Lower lobe of right lung (tissue), 2 donors: ENCODE results near the gene NKX6-1. TPM values are rescaled to one million over a fixed set of nuclear protein-coding genes. Genes with fewer than 3 reads are reported as not detected.
A peak's percentile ranks its signal among the peaks of the same experiment; 100 is the strongest.

Source experiments
- ATAC-seq, 2 donors: fragments of 200-7000 bp; cut with Tn5 transposase; one replicate each; pipeline ENCODE4 v1.9.1; 2020 to 2022; ENCODE audit warnings: mild to moderate bottlenecking in 2 of 2, moderate library complexity in 2 of 2
- DNase-seq: peaks from one replicate; pipeline ENCODE4 v3.0.0-alpha.2; 2020
- H3K27ac ChIP-seq: fragments of 200-600 bp; one replicate; pipeline ENCODE4 v1.8.0; 2022
- H3K27me3 ChIP-seq: fragments of 200-600 bp; one replicate; pipeline ENCODE4 v1.8.0; 2022; ENCODE audit warnings: low read depth
- H3K36me3 ChIP-seq: fragments of 200-600 bp; one replicate; pipeline ENCODE4 v1.8.0; 2022; ENCODE audit warnings: mild to moderate bottlenecking
- H3K4me1 ChIP-seq: fragments of 200-600 bp; one replicate; pipeline ENCODE4 v1.8.0; 2022
- H3K4me3 ChIP-seq: fragments of 200-600 bp; one replicate; pipeline ENCODE4 v1.8.0; 2022; ENCODE audit warnings: mild to moderate bottlenecking
- H3K9me3 ChIP-seq: fragments of 200-600 bp; one replicate; pipeline ENCODE4 v1.8.0; 2022
- intact Hi-C: fragments of 100-400 bp; cut with DNase I; formaldehyde crosslinking; loops from one replicate; pipeline ENCODE4 v1.11.0; 2022
- total RNA-seq: library from RNA; stranded (reverse); fragmentation: NEBNext Ultra II Directional; extraction: Animal tissue kit (Norgen Biotek cat#: 25700); gene quantifications from one replicate; pipeline ENCODE4 v1.2.1, GENCODE V29; 2021
- TF ChIP-seq, protein P1 (sequence below): fragments of 200-600 bp; IDR thresholded peaks from one replicate; pipeline ENCODE4 v1.8.0; 2022; ENCODE audit warnings: antibody characterized with exemption, mild to moderate bottlenecking
- donor health status: DM: no; HTN: yes; CAD: no; lungs with severe emphysema.

The NKX6-1 gene
- total RNA-seq, 1 donor from 2014 or later: not detected

DNA sequence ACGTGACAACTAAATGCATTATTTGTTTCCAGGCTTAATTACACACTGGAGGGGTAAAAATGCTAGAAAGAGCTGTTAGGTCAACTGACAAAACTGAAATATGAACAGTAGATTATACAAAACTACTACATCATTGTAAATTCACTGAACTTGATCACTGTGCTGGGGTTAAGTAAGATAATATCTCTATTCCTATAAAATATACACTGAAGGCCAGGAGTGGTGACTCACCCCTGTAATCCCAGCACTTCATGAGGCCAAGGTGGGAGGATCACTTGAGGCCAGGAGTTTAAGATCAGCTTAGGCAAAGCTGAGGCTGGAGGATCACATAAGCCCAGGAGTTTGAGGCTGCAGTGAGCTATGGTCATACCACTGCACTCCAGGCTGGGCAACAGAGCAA is 31.8 kb upstream of the NKX6-1 start:
- no peaks in the 10 kb centered on the region for H3K4me1 ChIP-seq
- H3K4me3 ChIP-seq: no peak overlapping the region
- ATAC-seq: no peak
- H3K9me3 ChIP-seq: no peaks in the 10 kb centered on the region
- TF ChIP-seq, protein P1, sequence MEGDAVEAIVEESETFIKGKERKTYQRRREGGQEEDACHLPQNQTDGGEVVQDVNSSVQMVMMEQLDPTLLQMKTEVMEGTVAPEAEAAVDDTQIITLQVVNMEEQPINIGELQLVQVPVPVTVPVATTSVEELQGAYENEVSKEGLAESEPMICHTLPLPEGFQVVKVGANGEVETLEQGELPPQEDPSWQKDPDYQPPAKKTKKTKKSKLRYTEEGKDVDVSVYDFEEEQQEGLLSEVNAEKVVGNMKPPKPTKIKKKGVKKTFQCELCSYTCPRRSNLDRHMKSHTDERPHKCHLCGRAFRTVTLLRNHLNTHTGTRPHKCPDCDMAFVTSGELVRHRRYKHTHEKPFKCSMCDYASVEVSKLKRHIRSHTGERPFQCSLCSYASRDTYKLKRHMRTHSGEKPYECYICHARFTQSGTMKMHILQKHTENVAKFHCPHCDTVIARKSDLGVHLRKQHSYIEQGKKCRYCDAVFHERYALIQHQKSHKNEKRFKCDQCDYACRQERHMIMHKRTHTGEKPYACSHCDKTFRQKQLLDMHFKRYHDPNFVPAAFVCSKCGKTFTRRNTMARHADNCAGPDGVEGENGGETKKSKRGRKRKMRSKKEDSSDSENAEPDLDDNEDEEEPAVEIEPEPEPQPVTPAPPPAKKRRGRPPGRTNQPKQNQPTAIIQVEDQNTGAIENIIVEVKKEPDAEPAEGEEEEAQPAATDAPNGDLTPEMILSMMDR: no peak
- intact Hi-C loops: no loop called here
- H3K36me3 ChIP-seq: peaks cover 4% of the 10 kb centered on the region
- no peaks in the 10 kb centered on the region for H3K27me3 ChIP-seq
- H3K27ac ChIP-seq: no peak overlapping the region
- no peak for DNase-seq

DNA sequence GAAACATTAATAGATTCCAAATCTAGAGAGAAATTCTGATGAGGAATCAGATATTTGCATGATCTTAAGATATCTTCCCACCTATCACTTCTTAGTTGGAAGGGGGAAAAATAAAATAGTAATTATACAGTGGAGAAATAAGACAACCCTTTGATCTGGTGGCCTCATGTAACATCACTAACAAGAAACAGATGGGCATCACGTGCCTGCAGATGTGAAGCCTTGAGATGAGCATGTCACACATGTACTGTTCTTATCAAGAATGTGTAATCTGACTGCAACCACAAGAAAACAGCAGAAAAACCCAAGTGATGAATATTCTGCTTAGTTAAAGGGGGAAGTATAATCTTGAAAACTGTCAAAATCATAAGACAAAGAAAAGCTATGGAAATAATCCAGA is 31.4 kb upstream of the NKX6-1 start:
- DNase-seq: no peak
- Histone ChIP-seq H3K4me3 (no peak overlapping the region), H3K36me3 (peaks cover 4% of the 10 kb centered on the region), H3K27ac (no peak overlapping the region), H3K9me3 (no peaks in the 10 kb centered on the region), H3K27me3 (no peaks in the 10 kb centered on the region), H3K4me1 (no peaks in the 10 kb centered on the region)
- TF ChIP-seq, protein P1: no peak
- intact Hi-C loops: no loop called here
- ATAC-seq: no peak

DNA sequence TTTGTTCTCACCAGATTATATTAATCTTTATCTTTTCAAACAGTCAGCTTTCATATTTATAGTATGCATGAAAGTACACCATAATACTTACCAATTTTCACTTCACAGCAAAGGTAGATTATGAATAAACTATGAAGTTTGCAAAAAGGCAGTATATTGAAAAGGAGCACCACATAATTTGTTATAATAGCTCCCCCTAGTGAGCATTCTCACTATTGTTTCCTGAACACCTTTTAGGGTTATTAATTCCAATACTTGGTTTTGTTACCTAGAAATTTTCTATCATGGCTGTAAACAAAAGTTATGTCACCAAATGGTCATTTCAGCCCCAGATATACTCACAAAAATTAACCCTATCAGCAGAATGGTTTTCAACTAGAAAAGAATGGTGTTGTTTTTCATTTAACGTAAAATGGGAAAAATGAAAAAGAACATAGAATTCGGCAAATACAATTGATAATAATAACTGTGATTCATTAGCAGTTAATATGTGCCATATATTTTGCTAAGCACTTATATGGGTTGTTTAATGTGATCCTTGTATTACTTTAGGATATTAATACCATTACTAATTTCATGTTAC is 30.2 kb upstream of the NKX6-1 start:
- H3K9me3 ChIP-seq: no peaks in the 10 kb centered on the region
- H3K36me3 ChIP-seq: peaks cover 4% of the 10 kb centered on the region
- H3K27ac ChIP-seq: no peak overlapping the region
- intact Hi-C loops: no loop called here
- no peaks in the 10 kb centered on the region for H3K4me1 ChIP-seq
- no peaks in the 10 kb centered on the region for H3K27me3 ChIP-seq
- no peak overlapping the region for H3K4me3 ChIP-seq
- ATAC-seq: no peak
- TF ChIP-seq, protein P1: peak; percentile 59
- no peak for DNase-seq

DNA sequence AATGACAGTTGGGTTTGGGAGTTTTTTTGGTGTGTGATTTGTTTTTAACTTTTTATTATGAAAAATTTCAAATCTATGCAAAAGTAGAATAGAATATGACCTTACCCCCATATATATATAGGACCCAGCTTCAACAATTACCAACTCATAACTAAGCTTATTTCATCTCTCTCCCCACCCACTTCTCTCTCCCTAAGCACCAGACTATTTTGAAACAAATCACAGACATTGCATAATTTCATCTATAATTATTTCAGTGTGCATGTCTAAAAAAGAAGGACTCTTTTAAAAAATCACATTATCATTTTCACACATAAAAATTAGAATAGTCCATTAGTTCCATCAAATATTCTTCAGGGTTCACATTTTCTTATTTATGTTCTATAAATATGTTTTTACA is 28.3 kb upstream of the NKX6-1 start:
- no peak for DNase-seq
- Histone ChIP-seq H3K27ac (no peak overlapping the region), H3K4me3 (no peak overlapping the region), H3K27me3 (no peaks in the 10 kb centered on the region), H3K36me3 (peaks cover 4% of the 10 kb centered on the region), H3K4me1 (no peaks in the 10 kb centered on the region), H3K9me3 (no peaks in the 10 kb centered on the region)
- ATAC-seq: no peak
- intact Hi-C loops: no loop called here
- TF ChIP-seq, protein P1: no peak

DNA sequence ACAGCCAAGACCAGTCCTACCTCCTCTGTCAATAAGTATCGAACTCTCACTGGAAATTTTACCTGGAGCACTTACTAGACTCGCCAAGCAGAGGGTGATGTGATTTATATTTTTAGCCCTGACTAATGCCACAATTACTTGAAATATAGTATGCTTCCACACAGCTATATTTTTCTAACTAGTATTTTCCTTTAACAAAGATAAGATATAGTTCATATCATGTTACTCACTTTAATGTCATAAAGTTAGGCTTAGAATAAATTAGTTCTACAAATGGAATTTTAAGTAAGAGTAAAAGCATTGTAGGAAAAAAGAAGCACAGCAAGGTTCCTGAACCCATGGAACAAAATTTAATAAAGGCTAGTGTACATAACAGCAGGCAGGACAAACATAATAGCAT is 16.0 kb upstream of the NKX6-1 start:
- ATAC-seq (no peak), DNase-seq (no peak)
- Histone ChIP-seq H3K4me3 (no peak overlapping the region), H3K27ac (no peak overlapping the region), H3K36me3 (no peaks in the 10 kb centered on the region), H3K4me1 (no peaks in the 10 kb centered on the region), H3K9me3 (no peaks in the 10 kb centered on the region), H3K27me3 (peaks cover 9% of the 10 kb centered on the region)
- intact Hi-C loops: no loop called here
- TF ChIP-seq, protein P1: no peak
